GM12872 (cell line): ENCODE data around the gene CEBPB.

ENCODE experiments used
- CTCF ChIP-seq: IDR thresholded peaks from 3 replicates; pipeline ENCODE4 v1.5.1; 2011; ENCODE audit warnings: low read depth, mild to moderate bottlenecking, low read length, moderate library complexity; ENCODE audit not compliant: insufficient read depth

The CEBPB gene

GRCh38 chr20:50163570-50164317 lies 26.9 kb upstream of the CEBPB start:
- no peak for TF ChIP-seq CTCF

DNA sequence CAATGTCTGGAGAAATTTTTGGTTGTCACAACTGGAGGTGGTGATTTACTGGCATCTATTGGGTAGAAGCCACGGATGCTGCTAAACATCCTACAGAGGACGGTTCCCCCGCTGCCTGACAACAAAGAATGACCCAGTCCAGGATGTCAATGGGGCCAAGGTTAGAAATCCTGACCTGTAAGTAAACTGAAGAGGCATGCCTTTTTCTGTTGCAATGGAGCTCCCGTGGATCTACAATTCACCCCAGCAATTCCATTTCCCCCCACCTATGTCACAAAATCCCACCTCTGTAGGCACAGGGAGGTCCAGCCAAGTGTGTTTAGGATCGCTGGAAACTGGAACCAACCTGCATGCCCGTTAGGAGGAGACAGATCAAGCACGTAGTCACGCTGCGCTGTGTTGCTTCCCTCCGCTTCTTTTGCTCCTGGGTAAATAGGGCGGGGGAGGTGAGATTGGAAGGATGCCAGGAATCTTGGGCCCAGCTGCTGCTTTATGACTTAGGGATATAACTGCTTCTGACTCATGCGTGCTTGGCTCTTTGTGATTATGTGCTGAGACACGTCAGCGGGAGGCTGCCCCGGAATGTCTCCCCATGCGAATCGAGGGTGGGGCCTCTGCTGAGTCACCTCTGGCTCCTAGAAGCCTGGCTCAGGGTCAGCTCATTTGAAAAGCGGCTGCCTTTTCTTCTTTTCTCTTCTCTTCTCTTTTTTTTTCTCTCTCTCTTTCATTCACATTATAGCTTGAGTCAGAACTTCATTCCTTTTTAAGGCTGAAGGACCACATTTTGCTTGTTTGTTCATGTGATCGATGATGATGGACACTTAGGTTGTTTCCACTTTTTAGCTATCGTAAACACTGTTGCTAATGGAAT lies 24.7 kb upstream of the CEBPB start:
- no peak for TF ChIP-seq CTCF

GRCh38 chr20:50169329-50169823 lies 21.3 kb upstream of the CEBPB start:
- TF ChIP-seq CTCF = peak; percentile 93

DNA sequence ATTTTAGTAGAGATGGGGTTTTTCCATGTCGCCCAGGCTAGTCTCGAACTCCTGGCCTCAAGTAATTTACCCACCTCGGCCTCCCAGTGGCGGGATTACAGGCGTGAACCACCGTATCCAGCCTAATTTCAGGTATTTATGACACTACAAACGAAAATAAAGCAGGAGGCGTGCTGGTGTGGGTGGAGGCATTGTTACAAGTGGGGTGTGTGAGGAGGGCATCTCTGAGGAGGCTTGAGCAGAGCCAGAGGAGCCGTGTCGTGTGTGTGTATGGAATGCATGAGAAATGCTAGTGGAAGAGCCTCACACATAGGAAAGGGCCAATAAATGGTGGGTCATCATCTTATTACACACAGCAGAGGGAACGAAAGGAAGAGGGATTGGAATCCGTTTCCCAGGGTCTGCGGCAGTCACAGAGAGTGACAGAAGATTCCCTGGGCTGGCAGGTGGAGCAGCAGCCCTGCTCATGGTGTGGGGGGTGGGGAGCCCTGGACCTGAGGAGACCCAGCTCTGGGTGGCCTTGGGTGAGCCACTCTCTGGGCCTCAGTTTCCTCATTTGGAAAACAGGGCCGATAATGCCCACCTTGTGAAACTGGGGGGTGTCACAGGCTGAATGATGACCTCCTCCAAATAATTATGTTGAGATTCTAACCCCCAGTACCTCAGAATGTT lies 19.9 kb upstream of the CEBPB start:
- TF ChIP-seq CTCF = no peak

GRCh38 chr20:50172347-50173013 lies 18.1 kb upstream of the CEBPB start:
- no peak for TF ChIP-seq CTCF

GRCh38 chr20:50174456-50174855 lies 16.2 kb upstream of the CEBPB start:
- TF ChIP-seq CTCF = no peak
